AG04449 (cell line): Measurements from ENCODE around the gene ITM2B.
"Not testable (repeated sequence)": the region's sequence is repeated elsewhere in the genome, so short reads cannot be mapped to it uniquely, and the experiment has no call there.

Source experiments
- CTCF ChIA-PET: fragments of 350-600 bp; formaldehyde crosslinking; extraction: SDS; loops from one replicate; lab custom pipeline; 2021; ENCODE audit warnings: antibody characterized with exemption; lab: Yijun Ruan, JAX
- POLR2A ChIA-PET: fragments of 400-600, 350-600 bp; formaldehyde crosslinking; extraction: SDS; loops from one replicate; lab custom pipeline; 2020; ENCODE audit warnings: antibody characterized with exemption, inconsistent platforms; lab: Yijun Ruan, JAX
- DNase-seq: peaks from one replicate; pipeline ENCODE4 v3.0.0-alpha.2; 2010; ENCODE audit warnings: low read depth, low spot score
- H3K4me3 ChIP-seq: 2 replicates; pipeline ENCODE4 v1.5.1; 2011; ENCODE audit warnings: low read depth, mild to moderate bottlenecking, control low read depth, low read length
- CTCF ChIP-seq: IDR thresholded peaks from one replicate; pipeline ENCODE4 v1.5.1; 2011; ENCODE audit warnings: mild to moderate bottlenecking, moderate library complexity, low read length, control low read depth, inconsistent platforms; ENCODE audit not compliant: insufficient read depth; ENCODE audit errors: missing control alignments

ITM2B gene

GRCh38 chr13:48214519-48215121 lies 18.4 kb upstream of the ITM2B start:
- TF ChIP-seq CTCF, result no peak
- CTCF ChIA-PET, result no interaction called here
- POLR2A ChIA-PET, result no interaction called here
- no peak overlapping the region for H3K4me3 ChIP-seq
- no peak for DNase-seq

DNA sequence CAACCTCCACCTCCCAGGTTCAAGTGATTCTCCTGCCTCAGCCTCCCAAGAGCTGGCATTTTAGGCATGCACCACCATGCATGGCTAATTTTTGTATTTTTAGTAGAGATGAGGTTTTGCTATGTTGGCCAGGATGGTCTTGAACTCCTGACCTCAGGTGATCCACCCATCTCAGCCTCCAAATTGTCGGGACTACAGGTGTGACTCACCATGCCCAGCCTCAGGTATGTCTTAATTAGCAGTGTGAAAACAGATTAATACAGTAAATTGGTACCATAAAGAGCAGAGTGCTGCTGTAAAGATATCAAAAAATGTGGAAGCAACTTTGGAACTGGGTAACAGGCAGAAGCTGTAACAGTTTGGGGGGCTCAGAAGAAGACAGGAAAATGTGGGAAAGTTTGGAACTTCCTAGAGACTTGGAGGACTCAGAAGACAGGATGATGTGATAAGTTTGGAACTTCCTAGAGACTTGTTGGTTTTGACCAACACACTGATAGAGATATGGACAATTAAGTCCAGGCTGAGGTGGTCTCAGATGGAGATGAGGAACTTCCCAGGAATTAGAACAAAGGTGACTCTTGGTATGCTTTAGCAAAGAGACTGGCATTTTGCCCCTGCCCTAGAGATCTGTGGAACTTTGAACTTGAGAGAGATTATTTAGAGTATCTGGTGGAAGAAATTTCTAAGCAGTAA lies 17.3 kb upstream of the ITM2B start:
- POLR2A ChIA-PET, CTCF ChIA-PET, DNase-seq, H3K4me3 ChIP-seq: not testable (repeated sequence)

- no peak overlapping the region for H3K4me3 ChIP-seq
- DNase-seq, result no peak
- no peak for TF ChIP-seq CTCF
- POLR2A ChIA-PET, result no interaction called here
- CTCF ChIA-PET, result no interaction called here
Observed at GRCh38 chr13:48216204-48216711, 16.7 kb upstream of the ITM2B start.

DNA sequence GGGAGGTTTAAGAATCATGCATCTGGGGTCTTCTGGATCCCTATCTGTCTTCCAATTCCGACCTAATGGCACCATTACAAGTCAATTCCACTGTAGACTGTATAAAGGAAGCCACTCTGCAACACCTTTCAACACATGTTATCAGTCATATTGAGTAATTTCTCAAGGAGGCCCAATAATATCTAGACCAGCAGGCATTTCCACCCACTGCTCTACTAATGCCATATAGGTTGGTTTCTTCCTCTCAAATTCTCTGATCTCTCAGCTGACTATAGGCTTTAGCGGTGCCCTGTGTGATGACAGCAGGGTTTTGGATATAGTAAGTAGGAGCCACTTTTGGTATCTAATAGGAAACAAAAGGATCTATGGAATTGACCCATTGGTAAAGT lies 12.4 kb upstream of the ITM2B start:
- DNase-seq, result no peak
- H3K4me3 ChIP-seq, result no peak overlapping the region
- POLR2A ChIA-PET, result no interaction called here
- CTCF ChIA-PET, result interaction anchor here (1.1 kb wide), 1 partner anchor 93 kb away, joined by 3 read pairs; no protein-coding TSS in a partner anchor
- TF ChIP-seq CTCF, result no peak

GRCh38 chr13:48220981-48221685 lies 11.9 kb upstream of the ITM2B start:
- no peak overlapping the region for H3K4me3 ChIP-seq
- no peak for DNase-seq
- ChIA-PET CTCF (interaction anchor here (0.7 to 1.1 kb wide), 2 partner anchors 94 to 359 kb away, joined by 3 read pairs; no protein-coding TSS in a partner anchor), POLR2A (no interaction called here)
- no peak for TF ChIP-seq CTCF

DNA sequence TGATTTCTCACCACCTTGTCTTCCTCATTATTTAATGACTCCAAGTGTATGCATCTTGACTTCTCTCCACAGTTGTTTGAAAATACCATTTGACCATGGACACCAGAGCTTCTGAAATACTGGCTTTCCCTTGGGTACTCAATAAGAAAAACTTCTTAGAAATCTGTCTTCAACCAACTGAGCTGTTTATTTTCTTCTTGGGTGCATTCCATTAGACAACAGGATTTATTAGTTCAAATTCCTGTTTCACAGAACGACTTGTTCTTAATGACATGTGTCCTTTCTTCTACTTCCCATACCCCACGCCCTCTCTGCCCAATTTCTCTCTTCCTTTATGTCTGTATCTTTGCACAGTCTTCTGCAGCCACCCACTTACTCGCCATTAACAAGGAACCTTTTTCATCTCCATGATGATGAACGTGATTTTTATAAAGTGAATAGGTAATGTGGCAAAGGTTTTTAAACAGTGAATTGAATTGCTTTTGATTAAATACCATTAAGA lies 11.3 kb upstream of the ITM2B start:
- DNase-seq, result no peak
- no peak for TF ChIP-seq CTCF
- ChIA-PET CTCF (interaction anchor here (0.7 to 1.1 kb wide), 2 partner anchors 94 to 358 kb away, joined by 3 read pairs; no protein-coding TSS in a partner anchor), POLR2A (no interaction called here)
- no peak overlapping the region for H3K4me3 ChIP-seq
